Activated CD4-positive, alpha-beta T cell treated with anti-CD3 and anti-CD28 coated beads for 24 hours (primary cell): Measurements from ENCODE around the gene PSMD14.

Source experiments
- DNase-seq, 2 donors: peaks; one replicate each; pipeline ENCODE4 v3.0.0-alpha.2; 2020; ENCODE audit warnings: low read depth in 2 of 2

The PSMD14 gene

GRCh38 chr2:161448431-161448830 lies 140.2 kb downstream of the PSMD14 start:
- no peak for DNase-seq
